ENCODE measurements around the gene RHOU. TPM values are rescaled to one million over a fixed set of nuclear protein-coding genes. Genes with fewer than 3 reads are reported as not detected.

RHOU gene
- polyA plus RNA-seq (2011; rRNA removed) (11.5 and 12.8 TPM in 2 replicates), polyA plus RNA-seq (2017; fragmentation: RNase III; extraction: RNeasy Plus Mini Kit Qiagen cat#74134 plus additional on column Dnase treatment) (9.7 to 14.7 TPM (median 10.2 TPM) in 3 replicates), polyA minus RNA-seq (2011; rRNA and poly(A)+ RNA removed) (8.7 and 9.0 TPM in 2 replicates)
- polyA plus RNA-seq (2012; cell fraction: cytosol; rRNA removed), result 4.7 and 6.6 TPM in 2 replicates
- polyA plus RNA-seq (2012; cell fraction: nucleus; rRNA removed), result 2.9 and 3.3 TPM in 2 replicates

- DNase-seq (ENCODE audit: low read depth in 1 of 2, low spot score in 1 of 2) (peak; percentile 67 to 68), ATAC-seq (peak; percentile 95), FAIRE-seq (no peak)
- Histone ChIP-seq H3K9me3 (no peaks in the 10 kb centered on the region), H3K4me3 (peak within 1 kb of the TSS; percentile 88), H3K27ac (peak within 1 kb of the TSS; percentile 93 to 95), H3K4me1 (peaks cover 18% of the 10 kb centered on the region; the same call in 2 of the 3 replicates), H3K4me2 (peak within 1 kb of the TSS; percentile 60)
- WGBS (ENCODE audit: missing lambda C conversion rate), result 4% methylated on average over 44 of the region's 107 CpGs
- ChIA-PET POLR2A (interaction anchor here (0.7 to 1.4 kb wide), 3 partner anchors 126 to 705 kb away, joined by 3 to 4 read pairs (median 3); no protein-coding TSS in a partner anchor), CTCF (interaction anchor here (0.6 to 3.8 kb wide), 74 partner anchors 8 to 553 kb away, joined by 3 to 82 read pairs (median 4); no protein-coding TSS in a partner anchor)
- TF ChIP-seq ZSCAN20 (CRISPR knock-in tag; IDR thresholded peaks at IDR 0.05) (no peak), BHLHE40 (IDR thresholded peaks at IDR 0.05; ENCODE audit: low read depth, low read length) (no peak), CHD2 (IDR thresholded peaks at IDR 0.05; ENCODE audit: low read length, partially characterized antibody) (no peak), RCOR1 (IDR thresholded peaks at IDR 0.05; ENCODE audit: low read depth, low read length) (no peak), EHF (CRISPR knock-in tag; IDR thresholded peaks at IDR 0.05) (no peak), NFE2L2 (conservative IDR thresholded peaks at IDR 0.05; ENCODE audit: low read length) (no peak), RAD21 (conservative IDR thresholded peaks at IDR 0.05 in 1 of 2, IDR thresholded peaks at IDR 0.05 in 1 of 2) (peak; percentile 56 to 98), SMC3 (IDR thresholded peaks at IDR 0.05) (peak; percentile 97), REST (IDR thresholded peaks at IDR 0.05) (no peak), PHF8 (IDR thresholded peaks at IDR 0.05; ENCODE audit: borderline replicate concordance, low read depth) (0 out of 2 replicates have a peak, but pooled peaks have one; percentile 26), CBX2 (IDR thresholded peaks at IDR 0.05; ENCODE audit: borderline replicate concordance, low read depth) (no peak), MAZ (IDR thresholded peaks at IDR 0.05; ENCODE audit: borderline replicate concordance, low read depth, low read length) (no peak), USF2 (IDR thresholded peaks at IDR 0.05) (no peak), JUN (IDR thresholded peaks at IDR 0.05) (peak; percentile 19 to 44; a peak in 3 of 5 replicates), NPAS2 (CRISPR knock-in tag; IDR thresholded peaks at IDR 0.05; ENCODE audit: borderline replicate concordance) (no peak), CEBPB (IDR thresholded peaks at IDR 0.05) (no peak), CTCF (IDR thresholded peaks at IDR 0.05) (peak; percentile 96), MAX (IDR thresholded peaks at IDR 0.05) (peak; percentile 36; the same call in 1 of the 2 replicates), E2F6 (IDR thresholded peaks at IDR 0.05; ENCODE audit: borderline replicate concordance, low read depth) (peak; percentile 41; the same call in 1 of the 2 replicates), POLR2A (IDR thresholded peaks at IDR 0.05; ENCODE audit: low read length) (peak; percentile 37; the same call in 1 of the 2 replicates)
- TF ChIP-seq, protein P1, sequence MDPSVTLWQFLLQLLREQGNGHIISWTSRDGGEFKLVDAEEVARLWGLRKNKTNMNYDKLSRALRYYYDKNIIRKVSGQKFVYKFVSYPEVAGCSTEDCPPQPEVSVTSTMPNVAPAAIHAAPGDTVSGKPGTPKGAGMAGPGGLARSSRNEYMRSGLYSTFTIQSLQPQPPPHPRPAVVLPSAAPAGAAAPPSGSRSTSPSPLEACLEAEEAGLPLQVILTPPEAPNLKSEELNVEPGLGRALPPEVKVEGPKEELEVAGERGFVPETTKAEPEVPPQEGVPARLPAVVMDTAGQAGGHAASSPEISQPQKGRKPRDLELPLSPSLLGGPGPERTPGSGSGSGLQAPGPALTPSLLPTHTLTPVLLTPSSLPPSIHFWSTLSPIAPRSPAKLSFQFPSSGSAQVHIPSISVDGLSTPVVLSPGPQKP (IDR thresholded peaks at IDR 0.05; ENCODE audit: low read depth, low read length), result no peak
Measured at GRCh38 chr1:228734881-228735801, at the start of gene RHOU. Gene RHOU, plus strand, starts transcription at chr1:228735479. Its CDS starts 264 bp downstream, at chr1:228735743.

Measured in A549 (cell line).